ENCODE data around the gene NPAS3.

- TF ChIP-seq POLR2AphosphoS5 (IDR thresholded peaks at IDR 0.05; ENCODE audit: low read depth, low read length), result no peak
- no peak for TF ChIP-seq SIN3A (IDR thresholded peaks at IDR 0.05; ENCODE audit: borderline replicate concordance, insufficient read depth, low read length)
- no peak for TF ChIP-seq TAF1 (IDR thresholded peaks at IDR 0.05; ENCODE audit: borderline replicate concordance, insufficient read depth, low read length)
- no peak for TF ChIP-seq REST (IDR thresholded peaks at IDR 0.05; ENCODE audit: insufficient read depth in 1 of 2, low read depth in 2 of 2, low read length in 2 of 2)
These were observed 646.0 kb downstream of the NPAS3 start for GRCh38 chr14:33584697-33585096.

Data from PFSK-1 (cell line).